ENCODE data around the gene DUSP1. TPM values are rescaled to one million over a fixed set of nuclear protein-coding genes. Genes with fewer than 3 reads are reported as not detected.

The DUSP1 gene
- total and polyA plus RNA-seq, 2 of the 13 experiments (the other 11 are each of a cell fraction or from before 2014, with no cell fraction given): 27.1 to 55.5 TPM

GRCh38 chr5:172770675-172771438, at the start of gene DUSP1 (continued):
- no peak for TF ChIP-seq PLSCR1 (CRISPR knock-in tag; IDR thresholded peaks at IDR 0.05; ENCODE audit: borderline replicate concordance)
- TF ChIP-seq ATRX (CRISPR knock-in tag; IDR thresholded peaks at IDR 0.05; ENCODE audit: borderline replicate concordance): no peak
- 0 out of 2 replicates have a peak, but pooled peaks have one; percentile 25 for TF ChIP-seq ZNF441 (CRISPR knock-in tag; IDR thresholded peaks at IDR 0.05; ENCODE audit: borderline replicate concordance)
- no peak; the same call in 1 of the 2 replicates for TF ChIP-seq CEBPG (CRISPR knock-in tag; IDR thresholded peaks at IDR 0.05)
- TF ChIP-seq ZKSCAN1 (IDR thresholded peaks at IDR 0.05; ENCODE audit: low read length): no peak
- no peak for TF ChIP-seq SOX6 (IDR thresholded peaks at IDR 0.05)
- TF ChIP-seq SOX6 (CRISPR knock-in tag; IDR thresholded peaks at IDR 0.05): peak; percentile 71
- peak; percentile 85 for TF ChIP-seq MTERF4 (CRISPR knock-in tag; IDR thresholded peaks at IDR 0.05)
- no peak; the same call in none of the 2 replicates for TF ChIP-seq KMT2A (CRISPR knock-in tag; IDR thresholded peaks at IDR 0.05)
- TF ChIP-seq ZNF160 (CRISPR knock-in tag; IDR thresholded peaks at IDR 0.05): peak; percentile 14; the same call in 1 of the 2 replicates
- TF ChIP-seq ZNF335 (CRISPR knock-in tag; IDR thresholded peaks at IDR 0.05): peak; percentile 82
- TF ChIP-seq NFE2L1 (CRISPR knock-in tag; IDR thresholded peaks at IDR 0.05; ENCODE audit: borderline replicate concordance): peak; percentile 58; the same call in 1 of the 2 replicates
- TF ChIP-seq XBP1 (CRISPR knock-in tag; IDR thresholded peaks at IDR 0.05): no peak; the same call in 1 of the 2 replicates
- no peak for TF ChIP-seq DBP (CRISPR knock-in tag; IDR thresholded peaks at IDR 0.05; ENCODE audit: not compliant biosample characterization)
- no peak for TF ChIP-seq CC2D1A (CRISPR knock-in tag; IDR thresholded peaks at IDR 0.05)
- TF ChIP-seq ZNF142 (CRISPR knock-in tag; IDR thresholded peaks at IDR 0.05): no peak
- peak; percentile 29; the same call in 1 of the 2 replicates for TF ChIP-seq PAWR (CRISPR knock-in tag; IDR thresholded peaks at IDR 0.05; ENCODE audit: borderline replicate concordance)
- TF ChIP-seq RBM22 (optimal IDR thresholded peaks at IDR 0.05; ENCODE audit: low read length): peak; percentile 54
- TF ChIP-seq THRA (CRISPR knock-in tag; IDR thresholded peaks at IDR 0.05; ENCODE audit: borderline replicate concordance): no peak; the same call in 1 of the 2 replicates
- no peak for TF ChIP-seq NFRKB (IDR thresholded peaks at IDR 0.05)
